HepG2 (cell line): ENCODE measurements around the gene HELZ2. TPM values are rescaled to one million over a fixed set of nuclear protein-coding genes. Genes with fewer than 3 reads are reported as not detected.
A peak's percentile ranks its signal among the peaks of the same experiment; 100 is the strongest.

Source experiments
- CAMTA2 ChIP-seq: sonication (generic); formaldehyde crosslinking; IDR thresholded peaks from 2 replicates; pipeline ENCODE4 v1.4.0; 2020; ENCODE audit warnings: mild to moderate bottlenecking, missing genetic modification reagents, borderline replicate concordance
- CENPT ChIP-seq: sonication (generic); formaldehyde crosslinking; IDR thresholded peaks from 2 replicates; pipeline ENCODE4 v1.8.0; 2022; ENCODE audit warnings: low read depth, mild to moderate bottlenecking, moderate library complexity, missing genetic modification reagents
- ELF4 ChIP-seq: sonication (generic); formaldehyde crosslinking; IDR thresholded peaks from 2 replicates; pipeline ENCODE4 v1.5.0; 2020; ENCODE audit warnings: missing genetic modification reagents, mild to moderate bottlenecking, moderate library complexity, borderline replicate concordance
- HMG20A ChIP-seq: IDR thresholded peaks from 2 replicates; pipeline ENCODE4 v1.6.1; 2016; ENCODE audit warnings: borderline replicate concordance
- HNRNPH1 ChIP-seq: fragments of 200-400 bp; formaldehyde crosslinking; optimal IDR thresholded peaks from 2 replicates; pipeline ENCODE3; 2017; ENCODE audit warnings: mild to moderate bottlenecking, low read depth, low read length
- HNRNPUL1 ChIP-seq: fragments of 200-400 bp; formaldehyde crosslinking; IDR thresholded peaks from 2 replicates; pipeline ENCODE4 v1.6.1; 2017; ENCODE audit warnings: low read depth, mild to moderate bottlenecking, low read length, moderate library complexity
- SIN3A ChIP-seq: IDR thresholded peaks from 2 replicates; pipeline ENCODE4 v1.6.1; 2011; ENCODE audit warnings: low read depth, mild to moderate bottlenecking, control low read depth, low read length, borderline replicate concordance
- SOX6 ChIP-seq, 2 experiments: fragments of 450-650 bp in 1 of 2; sonication (generic) in 1 of 2; formaldehyde crosslinking in 1 of 2; IDR thresholded peaks; 2 replicates each; pipeline versions ENCODE4 v1.4.0 to v1.6.1; 2017 to 2020; ENCODE audit warnings: antibody characterized with exemption in 1 of 2, mild to moderate bottlenecking in 1 of 2, missing genetic modification reagents in 1 of 2
- TBL1XR1 ChIP-seq: fragments of 150-350 bp; IDR thresholded peaks from 2 replicates; pipeline ENCODE4 v1.6.1; 2014; ENCODE audit warnings: borderline replicate concordance, low read length; ENCODE audit not compliant: partially characterized antibody
- TIGD3 ChIP-seq: sonication (generic); formaldehyde crosslinking; IDR thresholded peaks from 2 replicates; pipeline ENCODE4 v1.5.1; 2020; ENCODE audit warnings: mild to moderate bottlenecking, missing genetic modification reagents, borderline replicate concordance
- ZBTB1 ChIP-seq: sonication (generic); formaldehyde crosslinking; IDR thresholded peaks from 2 replicates; pipeline ENCODE4 v1.4.0; 2020; ENCODE audit warnings: missing genetic modification reagents, borderline replicate concordance
- ZNF18 ChIP-seq: sonication (generic); formaldehyde crosslinking; IDR thresholded peaks from 2 replicates; pipeline ENCODE4 v1.8.0; 2022; ENCODE audit warnings: mild to moderate bottlenecking, missing genetic modification reagents; ENCODE audit not compliant: insufficient replicate concordance
- ZNF460 ChIP-seq: sonication (generic); formaldehyde crosslinking; IDR thresholded peaks from 2 replicates; pipeline ENCODE4 v1.5.1; 2020; ENCODE audit warnings: missing genetic modification reagents, mild to moderate bottlenecking, borderline replicate concordance
- ZNF512 ChIP-seq: sonication (generic); formaldehyde crosslinking; IDR thresholded peaks from 2 replicates; pipeline ENCODE4 v1.4.0; 2020; ENCODE audit warnings: mild to moderate bottlenecking, missing genetic modification reagents
- ZNF513 ChIP-seq: sonication (generic); formaldehyde crosslinking; conservative IDR thresholded peaks from 2 replicates; pipeline ENCODE4 v1.5.0; 2020; ENCODE audit warnings: missing genetic modification reagents
- polyA plus RNA-seq, 8 experiments: library from polyadenylated mRNA; depleted of rRNA in 3 of 8; stranded (reverse) in 7 of 8; unstranded in 1 of 8; fragments of >200 nt; fragmentation: Illumina TruSeq in 4 of 8; extraction: Trizol in 4 of 8; gene quantifications; 2 replicates each; pipeline versions ENCODE4 v1.2.1 to v1.2.3, GENCODE V29; 2011 to 2016; ENCODE audit warnings: low read depth in 4 of 8, missing spikeins in 1 of 8, mixed read lengths in 1 of 8; ENCODE audit not compliant: insufficient read depth in 1 of 8
- total RNA-seq, 5 experiments: library from RNA; depleted of rRNA; stranded (reverse); fragments of >200 nt; fragmentation: Illumina TruSeq; extraction: Trizol; gene quantifications; 2 replicates each; pipeline ENCODE4 v1.2.3, GENCODE V29; 2016; ENCODE audit warnings: low read depth in 1 of 5
- TF ChIP-seq, protein P1 (sequence below): IDR thresholded peaks from 2 replicates; pipeline ENCODE4 v1.6.1; 2012; ENCODE audit warnings: low read depth, low read length, improper control_type of control experiment
- TF ChIP-seq, protein P2 (sequence below): sonication (generic); formaldehyde crosslinking; IDR thresholded peaks from 2 replicates; pipeline ENCODE4 v1.4.0; 2020; ENCODE audit warnings: missing genetic modification reagents

The HELZ2 gene
- total and polyA plus RNA-seq, 2 of the 13 experiments (the other 11 are each of a cell fraction or from before 2014, with no cell fraction given) = 9.6 to 10.1 TPM

- TF ChIP-seq TIGD3 (CRISPR knock-in tag) = no peak
- no peak for TF ChIP-seq ZNF460 (CRISPR knock-in tag)
- TF ChIP-seq TBL1XR1 = no peak
- TF ChIP-seq, protein P1, sequence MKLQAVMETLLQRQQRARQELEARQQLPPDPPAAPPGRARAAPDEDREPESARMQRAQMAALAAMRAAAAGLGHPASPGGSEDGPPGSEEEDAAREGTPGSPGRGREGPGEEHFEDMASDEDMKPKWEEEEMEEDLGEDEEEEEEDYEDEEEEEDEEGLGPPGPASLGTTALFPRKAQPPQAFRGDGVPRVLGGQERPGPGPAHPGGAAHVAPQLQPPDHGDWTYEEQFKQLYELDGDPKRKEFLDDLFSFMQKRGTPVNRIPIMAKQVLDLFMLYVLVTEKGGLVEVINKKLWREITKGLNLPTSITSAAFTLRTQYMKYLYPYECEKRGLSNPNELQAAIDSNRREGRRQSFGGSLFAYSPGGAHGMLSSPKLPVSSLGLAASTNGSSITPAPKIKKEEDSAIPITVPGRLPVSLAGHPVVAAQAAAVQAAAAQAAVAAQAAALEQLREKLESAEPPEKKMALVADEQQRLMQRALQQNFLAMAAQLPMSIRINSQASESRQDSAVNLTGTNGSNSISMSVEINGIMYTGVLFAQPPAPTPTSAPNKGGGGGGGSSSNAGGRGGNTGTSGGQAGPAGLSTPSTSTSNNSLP = no peak
- TF ChIP-seq, protein P2, sequence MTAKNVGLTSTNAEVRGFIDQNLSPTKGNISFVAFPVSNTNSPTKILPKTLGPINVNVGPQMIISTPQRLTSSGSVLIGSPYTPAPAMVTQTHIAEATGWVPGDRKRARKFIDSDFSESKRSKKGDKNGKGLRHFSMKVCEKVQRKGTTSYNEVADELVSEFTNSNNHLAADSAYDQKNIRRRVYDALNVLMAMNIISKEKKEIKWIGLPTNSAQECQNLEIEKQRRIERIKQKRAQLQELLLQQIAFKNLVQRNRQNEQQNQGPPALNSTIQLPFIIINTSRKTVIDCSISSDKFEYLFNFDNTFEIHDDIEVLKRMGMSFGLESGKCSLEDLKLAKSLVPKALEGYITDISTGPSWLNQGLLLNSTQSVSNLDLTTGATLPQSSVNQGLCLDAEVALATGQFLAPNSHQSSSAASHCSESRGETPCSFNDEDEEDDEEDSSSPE (CRISPR knock-in tag) = 0 out of 2 replicates have a peak, but pooled peaks have one; percentile 41
- no peak for TF ChIP-seq ZNF513 (CRISPR knock-in tag)
- peak; percentile 40; the same call in 1 of the 2 replicates for TF ChIP-seq CAMTA2
- no peak for TF ChIP-seq SOX6 (IDR thresholded peaks at IDR 0.05)
- no peak for TF ChIP-seq SOX6 (CRISPR knock-in tag; IDR thresholded peaks at IDR 0.05)
- TF ChIP-seq ZNF512 (CRISPR knock-in tag) = no peak
- no peak for TF ChIP-seq ZBTB1 (CRISPR knock-in tag)
- TF ChIP-seq CENPT (CRISPR knock-in tag) = no peak
- no peak for TF ChIP-seq SIN3A
- TF ChIP-seq ELF4 = no peak
- no peak for TF ChIP-seq HMG20A (CRISPR knock-in tag)
- no peak for TF ChIP-seq HNRNPUL1
- TF ChIP-seq ZNF18 = peak; percentile 36
- TF ChIP-seq HNRNPH1 = no peak
Measured at GRCh38 chr20:63572788-63573646, 1.0 kb downstream of the HELZ2 start (continued).
